PFSK-1 (cell line): ENCODE data around the gene ZNF22.

Experiments
- FOXP2 ChIP-seq: optimal IDR thresholded peaks from 2 replicates; pipeline ENCODE3; 2011; ENCODE audit warnings: borderline replicate concordance, control low read depth, inconsistent platforms; ENCODE audit not compliant: insufficient read depth; ENCODE audit errors: extremely low read length, extremely low read depth
- POLR2AphosphoS5 ChIP-seq: IDR thresholded peaks from 2 replicates; pipeline ENCODE4 v1.6.1; 2012; ENCODE audit warnings: low read depth, mild to moderate bottlenecking, control low read depth, low read length, moderate library complexity
- SIN3A ChIP-seq: IDR thresholded peaks from 2 replicates; pipeline ENCODE4 v1.6.1; 2012; ENCODE audit warnings: mild to moderate bottlenecking, low read length, moderate library complexity, borderline replicate concordance; ENCODE audit not compliant: insufficient read depth
- TAF1 ChIP-seq: IDR thresholded peaks from 2 replicates; pipeline ENCODE4 v1.6.1; 2012; ENCODE audit warnings: low read length, control low read depth, borderline replicate concordance; ENCODE audit not compliant: insufficient read depth
- TF ChIP-seq, protein P1 (sequence below), 2 experiments: IDR thresholded peaks; 2 replicates each; pipeline versions ENCODE4 v1.6.1 to v1.8.0; 2011 to 2012; ENCODE audit warnings: low read depth in 2 of 2, low read length in 2 of 2, control low read depth in 1 of 2, inconsistent platforms in 1 of 2, mild to moderate bottlenecking in 1 of 2, moderate library complexity in 1 of 2; ENCODE audit not compliant: insufficient read depth in 1 of 2

DNA sequence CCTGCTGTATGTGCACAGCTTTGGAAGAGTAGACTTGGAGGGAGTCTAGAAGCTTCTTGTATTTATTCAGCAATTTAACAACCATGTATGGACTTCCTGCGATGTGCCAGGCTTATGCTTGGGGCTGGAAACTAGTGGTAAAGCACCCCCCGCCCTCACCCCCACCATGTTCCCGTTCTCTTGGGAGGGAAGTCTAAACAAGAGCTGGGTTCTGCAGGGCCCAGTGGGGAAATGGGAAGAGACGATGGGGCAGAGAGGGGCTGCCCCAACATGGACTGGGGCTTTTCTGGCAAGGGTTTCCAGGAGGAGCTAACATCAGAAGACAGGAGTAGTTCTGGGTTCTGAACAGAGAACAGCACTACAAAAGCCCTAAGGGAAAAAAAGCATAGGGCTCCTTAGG is 33.1 kb upstream of the ZNF22 start:
- TF ChIP-seq POLR2AphosphoS5 (no peak), SIN3A (no peak), TAF1 (no peak), FOXP2 (no peak)
- TF ChIP-seq, protein P1, sequence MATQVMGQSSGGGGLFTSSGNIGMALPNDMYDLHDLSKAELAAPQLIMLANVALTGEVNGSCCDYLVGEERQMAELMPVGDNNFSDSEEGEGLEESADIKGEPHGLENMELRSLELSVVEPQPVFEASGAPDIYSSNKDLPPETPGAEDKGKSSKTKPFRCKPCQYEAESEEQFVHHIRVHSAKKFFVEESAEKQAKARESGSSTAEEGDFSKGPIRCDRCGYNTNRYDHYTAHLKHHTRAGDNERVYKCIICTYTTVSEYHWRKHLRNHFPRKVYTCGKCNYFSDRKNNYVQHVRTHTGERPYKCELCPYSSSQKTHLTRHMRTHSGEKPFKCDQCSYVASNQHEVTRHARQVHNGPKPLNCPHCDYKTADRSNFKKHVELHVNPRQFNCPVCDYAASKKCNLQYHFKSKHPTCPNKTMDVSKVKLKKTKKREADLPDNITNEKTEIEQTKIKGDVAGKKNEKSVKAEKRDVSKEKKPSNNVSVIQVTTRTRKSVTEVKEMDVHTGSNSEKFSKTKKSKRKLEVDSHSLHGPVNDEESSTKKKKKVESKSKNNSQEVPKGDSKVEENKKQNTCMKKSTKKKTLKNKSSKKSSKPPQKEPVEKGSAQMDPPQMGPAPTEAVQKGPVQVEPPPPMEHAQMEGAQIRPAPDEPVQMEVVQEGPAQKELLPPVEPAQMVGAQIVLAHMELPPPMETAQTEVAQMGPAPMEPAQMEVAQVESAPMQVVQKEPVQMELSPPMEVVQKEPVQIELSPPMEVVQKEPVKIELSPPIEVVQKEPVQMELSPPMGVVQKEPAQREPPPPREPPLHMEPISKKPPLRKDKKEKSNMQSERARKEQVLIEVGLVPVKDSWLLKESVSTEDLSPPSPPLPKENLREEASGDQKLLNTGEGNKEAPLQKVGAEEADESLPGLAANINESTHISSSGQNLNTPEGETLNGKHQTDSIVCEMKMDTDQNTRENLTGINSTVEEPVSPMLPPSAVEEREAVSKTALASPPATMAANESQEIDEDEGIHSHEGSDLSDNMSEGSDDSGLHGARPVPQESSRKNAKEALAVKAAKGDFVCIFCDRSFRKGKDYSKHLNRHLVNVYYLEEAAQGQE (IDR thresholded peaks at IDR 0.05; ENCODE audit: insufficient read depth in 1 of 2, low read depth in 2 of 2, low read length in 2 of 2), result no peak
